KMS-11 (cell line): Measurements from ENCODE around the gene RPS25.
"Not testable (repeated sequence)": the region's sequence is repeated elsewhere in the genome, so short reads cannot be mapped to it uniquely, and the experiment has no call there.

Source experiments
- H2AFZ ChIP-seq: fragments of 200-600 bp; sonication (generic); 2 replicates; pipeline ENCODE4 v1.6.1; 2016; ENCODE audit warnings: antibody characterized with exemption, mixed run types, low read depth
- H3K27ac ChIP-seq: fragments of 200-600 bp; sonication (generic); 2 replicates; pipeline ENCODE4 v1.6.1; 2016; ENCODE audit warnings: mild to moderate bottlenecking, mixed run types
- H3K27me3 ChIP-seq: fragments of 200-600 bp; sonication (generic); 2 replicates; pipeline ENCODE4 v1.6.1; 2017; ENCODE audit warnings: mild to moderate bottlenecking, low read depth, mixed run types, moderate library complexity; ENCODE audit not compliant: insufficient read depth
- H3K36me3 ChIP-seq: fragments of 200-600 bp; sonication (generic); 2 replicates; pipeline ENCODE4 v1.6.1; 2017; ENCODE audit warnings: mild to moderate bottlenecking, mixed run types; ENCODE audit not compliant: insufficient read depth
- H3K4me1 ChIP-seq: fragments of 200-600 bp; sonication (generic); 2 replicates; pipeline ENCODE4 v1.6.1; 2016; ENCODE audit warnings: mild to moderate bottlenecking, low read depth, mixed run types; ENCODE audit not compliant: poor library complexity, severe bottlenecking
- H3K4me2 ChIP-seq: fragments of 200-600 bp; sonication (generic); 2 replicates; pipeline ENCODE4 v1.7.0; 2016; ENCODE audit warnings: mild to moderate bottlenecking, mixed run types
- H3K4me3 ChIP-seq: fragments of 200-600 bp; sonication (generic); IDR thresholded peaks from 2 replicates; pipeline ENCODE4 v1.6.1; 2017; ENCODE audit warnings: low read depth, low read length, mixed read lengths; ENCODE audit not compliant: insufficient read depth
- H3K79me2 ChIP-seq: fragments of 200-600 bp; sonication (generic); 2 replicates; pipeline ENCODE4 v1.6.1; 2016; ENCODE audit warnings: low read depth, mixed run types; ENCODE audit not compliant: insufficient read depth
- H3K9ac ChIP-seq: fragments of 200-600 bp; sonication (generic); 2 replicates; pipeline ENCODE4 v1.6.1; 2016; ENCODE audit warnings: mild to moderate bottlenecking, mixed run types
- H4K20me1 ChIP-seq: fragments of 200-600 bp; sonication (generic); 2 replicates; pipeline ENCODE4 v1.6.1; 2016; ENCODE audit warnings: mild to moderate bottlenecking, mixed run types; ENCODE audit not compliant: insufficient read depth
- TF ChIP-seq, protein P1 (sequence below): fragments of 200-600 bp; sonication (generic); conservative IDR thresholded peaks from 2 replicates; pipeline ENCODE4 v1.6.1; 2017; ENCODE audit warnings: low read depth, mild to moderate bottlenecking, antibody characterized with exemption, low read length, moderate library complexity, mixed read lengths

Gene RPS25

GRCh38 chr11:119061256-119061655, 43.1 kb upstream of the RPS25 start:
- Histone ChIP-seq H3K36me3 (no peaks in the 10 kb centered on the region), H3K4me3 (no peak overlapping the region), H3K4me1 (peaks cover 4% of the 10 kb centered on the region), H4K20me1 (no peaks in the 10 kb centered on the region), H3K27ac (no peak overlapping the region), H3K9ac (no peak overlapping the region), H2AFZ (no peak overlapping the region), H3K27me3 (no peaks in the 10 kb centered on the region), H3K4me2 (no peak overlapping the region), H3K79me2 (no peaks in the 10 kb centered on the region; the same call in 1 of the 2 replicates)
- TF ChIP-seq, protein P1, sequence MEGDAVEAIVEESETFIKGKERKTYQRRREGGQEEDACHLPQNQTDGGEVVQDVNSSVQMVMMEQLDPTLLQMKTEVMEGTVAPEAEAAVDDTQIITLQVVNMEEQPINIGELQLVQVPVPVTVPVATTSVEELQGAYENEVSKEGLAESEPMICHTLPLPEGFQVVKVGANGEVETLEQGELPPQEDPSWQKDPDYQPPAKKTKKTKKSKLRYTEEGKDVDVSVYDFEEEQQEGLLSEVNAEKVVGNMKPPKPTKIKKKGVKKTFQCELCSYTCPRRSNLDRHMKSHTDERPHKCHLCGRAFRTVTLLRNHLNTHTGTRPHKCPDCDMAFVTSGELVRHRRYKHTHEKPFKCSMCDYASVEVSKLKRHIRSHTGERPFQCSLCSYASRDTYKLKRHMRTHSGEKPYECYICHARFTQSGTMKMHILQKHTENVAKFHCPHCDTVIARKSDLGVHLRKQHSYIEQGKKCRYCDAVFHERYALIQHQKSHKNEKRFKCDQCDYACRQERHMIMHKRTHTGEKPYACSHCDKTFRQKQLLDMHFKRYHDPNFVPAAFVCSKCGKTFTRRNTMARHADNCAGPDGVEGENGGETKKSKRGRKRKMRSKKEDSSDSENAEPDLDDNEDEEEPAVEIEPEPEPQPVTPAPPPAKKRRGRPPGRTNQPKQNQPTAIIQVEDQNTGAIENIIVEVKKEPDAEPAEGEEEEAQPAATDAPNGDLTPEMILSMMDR, result no peak

DNA sequence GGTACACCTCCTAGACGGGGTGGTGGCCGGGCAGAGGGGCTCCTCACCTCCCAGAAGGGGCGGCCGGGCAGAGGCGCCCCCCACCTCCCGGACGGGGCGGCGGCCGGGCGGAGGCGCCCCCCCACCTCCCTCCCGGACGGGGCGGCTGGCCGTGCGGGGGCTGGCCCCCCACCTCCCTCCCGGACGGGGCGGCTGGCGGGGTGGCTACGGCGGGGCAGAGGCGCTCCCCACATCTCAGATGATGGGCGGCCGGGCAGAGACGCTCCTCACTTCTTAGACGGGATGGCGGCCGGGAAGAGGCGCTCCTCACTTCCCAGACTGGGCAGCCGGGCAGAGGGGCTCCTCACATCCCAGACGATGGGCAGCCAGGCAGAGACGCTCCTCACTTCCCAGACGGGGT, 41.0 kb upstream of the RPS25 start:
- H3K9ac ChIP-seq, H3K4me2 ChIP-seq, H3K27ac ChIP-seq, H2AFZ ChIP-seq, H3K27me3 ChIP-seq, H3K36me3 ChIP-seq, H3K4me3 ChIP-seq, H4K20me1 ChIP-seq: not testable (repeated sequence)
- peaks cover 11% of the 10 kb centered on the region for H3K4me1 ChIP-seq
- peaks cover 16% of the 10 kb centered on the region; the same call in 1 of the 2 replicates for H3K79me2 ChIP-seq

- peak within 1 kb of the TSS; percentile 88 for H3K27ac ChIP-seq
- TF ChIP-seq, protein P1, result no peak
- peak within 1 kb of the TSS; percentile 55 for H2AFZ ChIP-seq
- peak within 1 kb of the TSS; percentile 96 for H3K9ac ChIP-seq
- peaks cover 16% of the 10 kb centered on the region; the same call in 1 of the 2 replicates for H3K79me2 ChIP-seq
- H3K4me2 ChIP-seq, result peak within 1 kb of the TSS; percentile 85
- peaks cover 11% of the 10 kb centered on the region for H3K4me1 ChIP-seq
- no peaks in the 10 kb centered on the region for H3K27me3 ChIP-seq
- H3K4me3 ChIP-seq, result no peak within 1 kb of the TSS
- H4K20me1 ChIP-seq, result no peaks in the 10 kb centered on the region
- H3K36me3 ChIP-seq, result no peaks in the 10 kb centered on the region
Measured at GRCh38 chr11:119057000-119057769, 39.0 kb upstream of the RPS25 start, which contains the start of gene HYOU1. HYOU1 (minus strand) TSS chr11:119057205; CDS start chr11:119056160, 1,045 bp downstream.

- H3K36me3 ChIP-seq, result no peaks in the 10 kb centered on the region
- H3K79me2 ChIP-seq, result peaks cover 16% of the 10 kb centered on the region; the same call in 1 of the 2 replicates
- peak overlapping the region; percentile 88 for H3K27ac ChIP-seq
- no peaks in the 10 kb centered on the region for H3K27me3 ChIP-seq
- H2AFZ ChIP-seq, result no peak overlapping the region
- TF ChIP-seq, protein P1, result no peak
- peak overlapping the region; percentile 85; the same call in 1 of the 2 replicates for H3K4me2 ChIP-seq
- H4K20me1 ChIP-seq, result no peaks in the 10 kb centered on the region
- H3K9ac ChIP-seq, result peak overlapping the region; percentile 96
- no peak overlapping the region for H3K4me3 ChIP-seq
- peaks cover 11% of the 10 kb centered on the region for H3K4me1 ChIP-seq
Measured at GRCh38 chr11:119056421-119056999, 38.4 kb upstream of the RPS25 start.
